Measurements from ENCODE around the gene ABL2.

The ABL2 gene

DNA sequence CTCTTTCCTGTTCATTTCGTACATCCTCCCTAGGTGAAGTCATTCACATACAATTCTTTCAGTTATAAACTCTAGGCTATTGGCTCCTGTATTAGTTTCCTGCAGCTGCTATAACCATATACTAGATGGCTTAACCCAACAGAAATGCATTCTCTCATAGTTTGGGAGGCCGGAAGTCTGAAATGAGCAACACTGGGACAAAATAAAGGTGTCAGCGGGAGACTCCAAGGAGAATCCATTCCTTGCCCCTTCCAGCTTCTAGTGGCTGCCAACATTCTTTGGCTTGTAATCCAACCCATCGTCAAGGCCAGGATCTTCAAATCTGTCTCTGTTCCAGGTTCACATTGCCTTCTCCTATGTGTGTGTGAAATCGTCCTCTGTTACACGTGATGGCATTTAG is 76.3 kb downstream of the ABL2 start:
- TF ChIP-seq, protein P1, sequence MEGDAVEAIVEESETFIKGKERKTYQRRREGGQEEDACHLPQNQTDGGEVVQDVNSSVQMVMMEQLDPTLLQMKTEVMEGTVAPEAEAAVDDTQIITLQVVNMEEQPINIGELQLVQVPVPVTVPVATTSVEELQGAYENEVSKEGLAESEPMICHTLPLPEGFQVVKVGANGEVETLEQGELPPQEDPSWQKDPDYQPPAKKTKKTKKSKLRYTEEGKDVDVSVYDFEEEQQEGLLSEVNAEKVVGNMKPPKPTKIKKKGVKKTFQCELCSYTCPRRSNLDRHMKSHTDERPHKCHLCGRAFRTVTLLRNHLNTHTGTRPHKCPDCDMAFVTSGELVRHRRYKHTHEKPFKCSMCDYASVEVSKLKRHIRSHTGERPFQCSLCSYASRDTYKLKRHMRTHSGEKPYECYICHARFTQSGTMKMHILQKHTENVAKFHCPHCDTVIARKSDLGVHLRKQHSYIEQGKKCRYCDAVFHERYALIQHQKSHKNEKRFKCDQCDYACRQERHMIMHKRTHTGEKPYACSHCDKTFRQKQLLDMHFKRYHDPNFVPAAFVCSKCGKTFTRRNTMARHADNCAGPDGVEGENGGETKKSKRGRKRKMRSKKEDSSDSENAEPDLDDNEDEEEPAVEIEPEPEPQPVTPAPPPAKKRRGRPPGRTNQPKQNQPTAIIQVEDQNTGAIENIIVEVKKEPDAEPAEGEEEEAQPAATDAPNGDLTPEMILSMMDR (IDR thresholded peaks at IDR 0.05; ENCODE audit: low read depth, low read length, missing control alignments): no peak
- DNase-seq (ENCODE audit: low read depth): peak; percentile 86
- in situ Hi-C loops (cut with HindIII; ENCODE audit: low sequenced_read_pairs): no loop called here
- H3K4me3 ChIP-seq (ENCODE audit: low read depth, low read length): no peak overlapping the region

- in situ Hi-C loops (cut with HindIII; ENCODE audit: low sequenced_read_pairs): no loop called here
- DNase-seq (ENCODE audit: low read depth): no peak
- no peak overlapping the region for H3K4me3 ChIP-seq (ENCODE audit: low read depth, low read length)
- TF ChIP-seq, protein P1 (IDR thresholded peaks at IDR 0.05; ENCODE audit: low read depth, low read length, missing control alignments): no peak
These were observed 77.4 kb downstream of the ABL2 start for GRCh38 chr1:179151908-179152682.

GRCh38 chr1:179146911-179147310 is 82.6 kb downstream of the ABL2 start:
- TF ChIP-seq, protein P1 (IDR thresholded peaks at IDR 0.05; ENCODE audit: low read depth, low read length, missing control alignments): no peak
- DNase-seq (ENCODE audit: low read depth): no peak
- in situ Hi-C loops (cut with HindIII; ENCODE audit: low sequenced_read_pairs): no loop called here
- no peak overlapping the region for H3K4me3 ChIP-seq (ENCODE audit: low read depth, low read length)

DNA sequence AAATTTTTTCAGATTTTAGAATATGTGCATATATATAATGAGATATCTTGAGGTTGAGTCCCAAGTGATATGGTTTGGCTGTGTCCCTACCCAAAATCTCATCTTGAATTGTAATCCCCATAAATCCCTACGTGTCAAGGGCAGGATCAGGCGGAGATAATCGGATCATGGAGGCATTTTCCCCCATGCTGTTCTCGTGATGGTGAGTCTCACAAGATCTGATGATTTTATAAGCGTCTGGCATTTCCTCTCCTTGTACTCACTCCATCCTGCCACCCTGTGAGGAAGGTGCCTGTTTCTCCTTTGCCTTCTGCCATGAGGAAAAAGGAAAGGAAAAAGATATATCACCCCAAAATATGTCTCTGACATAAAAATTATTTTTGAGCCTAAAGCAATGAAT is 83.0 kb downstream of the ABL2 start:
- H3K4me3 ChIP-seq (ENCODE audit: low read depth, low read length): no peak overlapping the region
- in situ Hi-C loops (cut with HindIII; ENCODE audit: low sequenced_read_pairs): no loop called here
- no peak for DNase-seq (ENCODE audit: low read depth)
- TF ChIP-seq, protein P1 (IDR thresholded peaks at IDR 0.05; ENCODE audit: low read depth, low read length, missing control alignments): no peak

DNA sequence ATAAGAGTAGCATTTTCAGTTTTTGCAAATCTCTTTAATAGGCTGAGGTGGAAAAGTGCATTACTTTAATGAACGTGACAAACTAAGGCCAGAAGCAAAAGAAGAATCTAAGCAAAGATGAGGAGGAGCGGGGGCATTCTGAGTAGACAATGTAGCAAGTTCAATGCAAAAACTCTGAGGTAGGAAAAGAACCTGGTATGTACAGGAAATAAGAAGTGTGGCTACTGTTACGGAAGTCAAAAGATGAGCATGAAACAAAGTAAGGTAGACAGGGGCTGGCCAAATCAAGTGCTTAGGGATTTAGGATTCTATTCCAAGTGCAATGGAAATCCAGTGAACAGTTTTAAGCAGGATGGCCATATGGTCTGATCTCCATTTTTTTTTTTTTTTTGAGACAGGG is 84.0 kb downstream of the ABL2 start:
- no peak for DNase-seq (ENCODE audit: low read depth)
- TF ChIP-seq, protein P1 (IDR thresholded peaks at IDR 0.05; ENCODE audit: low read depth, low read length, missing control alignments): no peak

DNA sequence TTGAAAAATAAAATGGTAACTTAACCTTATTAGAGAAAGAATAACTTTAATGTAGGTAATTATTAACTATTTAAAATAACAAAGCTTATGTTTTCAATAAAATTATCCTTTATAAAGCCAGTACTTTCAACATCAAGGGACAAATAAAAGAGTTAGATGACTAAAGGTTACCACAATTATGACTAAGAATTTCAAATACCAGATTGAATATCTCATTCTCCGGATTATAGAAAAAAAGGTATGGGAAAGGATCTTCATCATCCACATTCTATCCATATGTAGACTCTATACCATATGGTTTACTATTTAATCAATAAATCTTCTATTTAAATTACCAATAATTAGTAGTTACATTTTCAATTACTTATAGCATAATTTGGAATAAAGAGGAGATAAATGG is 84.9 kb downstream of the ABL2 start:
- in situ Hi-C loops (cut with HindIII; ENCODE audit: low sequenced_read_pairs): no loop called here
- no peak overlapping the region for H3K4me3 ChIP-seq (ENCODE audit: low read depth, low read length)
- DNase-seq (ENCODE audit: low read depth): no peak
- TF ChIP-seq, protein P1 (IDR thresholded peaks at IDR 0.05; ENCODE audit: low read depth, low read length, missing control alignments): no peak

More for the DNA sequence above, 84.0 kb downstream of the ABL2 start:
- in situ Hi-C loops (cut with HindIII; ENCODE audit: low sequenced_read_pairs): no loop called here
- no peak overlapping the region for H3K4me3 ChIP-seq (ENCODE audit: low read depth, low read length)

Data from astrocyte of the cerebellum (primary cell).